GM21528 (cell line): ENCODE results near the gene NIPSNAP3A.
"Not testable (repeated sequence)": the region's sequence is repeated elsewhere in the genome, so short reads cannot be mapped to it uniquely, and the experiment has no call there.

Source experiments
- ATAC-seq: cut with Tn5 transposase; IDR thresholded peaks from one replicate; pipeline ENCODE4 v1.9.1; 2021; ENCODE audit warnings: mild to moderate bottlenecking, moderate library complexity; ENCODE audit not compliant: unreplicated experiment, low FRiP score

The NIPSNAP3A gene

GRCh38 chr9:104747565-104748358 is at the start of gene NIPSNAP3A:
Gene NIPSNAP3A (plus strand): TSS chr9:104747683. CDS start chr9:104747793, 110 bp downstream.
- peak; percentile 92 for ATAC-seq

- no peak for ATAC-seq
Observed at GRCh38 chr9:104700306-104700705, 47.2 kb upstream of the NIPSNAP3A start.

- ATAC-seq, result not testable (repeated sequence)
Observed at GRCh38 chr9:104708737-104709136, 38.7 kb upstream of the NIPSNAP3A start.

GRCh38 chr9:104711604-104712003 is 35.9 kb upstream of the NIPSNAP3A start:
- ATAC-seq, result no peak

GRCh38 chr9:104725014-104725413 is 22.5 kb upstream of the NIPSNAP3A start:
- no peak for ATAC-seq

- ATAC-seq, result no peak
Observed at GRCh38 chr9:104738452-104738851, 9.0 kb upstream of the NIPSNAP3A start.

- ATAC-seq, result no peak
Observed at GRCh38 chr9:104740621-104741020, 6.9 kb upstream of the NIPSNAP3A start.

GRCh38 chr9:104743376-104743985 is 4.0 kb upstream of the NIPSNAP3A start:
- ATAC-seq, result peak; percentile 40

- ATAC-seq, result no peak
Observed at GRCh38 chr9:104745852-104746251, 1.6 kb upstream of the NIPSNAP3A start.

- no peak for ATAC-seq
Observed at GRCh38 chr9:104746285-104746684, 1.2 kb upstream of the NIPSNAP3A start.

- ATAC-seq, result no peak
Observed at GRCh38 chr9:104746798-104747197, 685 bp upstream of the NIPSNAP3A start.

GRCh38 chr9:104747245-104747564 is 278 bp upstream of the NIPSNAP3A start:
- no peak for ATAC-seq

- ATAC-seq, result peak; percentile 3
Observed at GRCh38 chr9:104748359-104749031, 1.0 kb downstream of the NIPSNAP3A start.

GRCh38 chr9:104750185-104750767 is 2.8 kb downstream of the NIPSNAP3A start:
- ATAC-seq, result peak; percentile 23

- ATAC-seq, result no peak
Observed at GRCh38 chr9:104758974-104759373, 11.5 kb downstream of the NIPSNAP3A start.

- ATAC-seq, result peak; percentile 33
Observed at GRCh38 chr9:104765138-104765537, 17.7 kb downstream of the NIPSNAP3A start.

GRCh38 chr9:104766025-104766424 is 18.5 kb downstream of the NIPSNAP3A start:
- no peak for ATAC-seq

GRCh38 chr9:104767507-104767906 is 20.0 kb downstream of the NIPSNAP3A start:
- no peak for ATAC-seq

GRCh38 chr9:104769029-104769428 is 21.5 kb downstream of the NIPSNAP3A start:
- ATAC-seq, result not testable (repeated sequence)

GRCh38 chr9:104769655-104770054 is 22.2 kb downstream of the NIPSNAP3A start:
- ATAC-seq, result peak; percentile 30
